WTC11 (cell line): ENCODE data around the gene CBR1. TPM values are rescaled to one million over a fixed set of nuclear protein-coding genes. Genes with fewer than 3 reads are reported as not detected.

Experiments used
- ATAC-seq: fragments of 200-7000 bp; cut with Tn5 transposase; 2 replicates; pipeline ENCODE4 v1.10.0; 2021; ENCODE audit warnings: mild to moderate bottlenecking, moderate library complexity
- CTCF ChIA-PET: fragments of 300-600 bp; sonication (Branson Sonifier 250); formaldehyde crosslinking; loops from one replicate; lab custom pipeline; 2021; ENCODE audit warnings: antibody characterized with exemption; lab: Charles Lee
- POLR2A ChIA-PET: fragments of 350-600 bp; sonication (Branson Sonifier 250); formaldehyde crosslinking; loops from one replicate; lab custom pipeline; 2021; ENCODE audit warnings: antibody characterized with exemption; lab: Charles Lee
- DNase-seq: peaks from one replicate; pipeline ENCODE4 v3.0.0; 2021; ENCODE audit warnings: low spot score
- H3K27ac Mint-ChIP-seq: 2 replicates; pipeline ENCODE4 v1.8.0; 2021; ENCODE audit warnings: mixed read lengths
- H3K27me3 Mint-ChIP-seq: 2 replicates; pipeline ENCODE4 v1.8.0; 2021; ENCODE audit warnings: low read depth, mild to moderate bottlenecking, moderate library complexity, mixed read lengths
- H3K36me3 Mint-ChIP-seq: 2 replicates; pipeline ENCODE4 v1.8.0; 2021; ENCODE audit warnings: mixed read lengths
- H3K4me1 Mint-ChIP-seq: 2 replicates; pipeline ENCODE4 v1.8.0; 2022; ENCODE audit warnings: mixed read lengths
- H3K4me3 Mint-ChIP-seq: 2 replicates; pipeline ENCODE4 v1.8.0; 2021; ENCODE audit warnings: mild to moderate bottlenecking, moderate library complexity, mixed read lengths
- H3K9me3 Mint-ChIP-seq: 2 replicates; pipeline ENCODE4 v1.8.0; 2021; ENCODE audit warnings: mixed read lengths
- EMX1 ChIP-seq: fragments of 250-450 bp; sonication (Bioruptor Pico); IDR thresholded peaks from 2 replicates; pipeline ENCODE4 v1.8.0; 2021; ENCODE audit warnings: mild to moderate bottlenecking
- ETV6 ChIP-seq: sonication (generic); formaldehyde crosslinking; IDR thresholded peaks from 2 replicates; pipeline ENCODE4 v1.8.1; 2022; ENCODE audit warnings: mild to moderate bottlenecking, missing genetic modification reagents
- FOXK1 ChIP-seq: sonication (generic); formaldehyde crosslinking; IDR thresholded peaks from 2 replicates; pipeline ENCODE4 v1.8.0; 2022; ENCODE audit warnings: mild to moderate bottlenecking, moderate library complexity, missing genetic modification reagents
- GRHL2 ChIP-seq: fragments of 250-450 bp; sonication (Bioruptor Pico); IDR thresholded peaks from 2 replicates; pipeline ENCODE4 v1.8.0; 2022; ENCODE audit warnings: mild to moderate bottlenecking, moderate library complexity; ENCODE audit not compliant: insufficient replicate concordance, severe bottlenecking
- NFE2L1 ChIP-seq: sonication (generic); formaldehyde crosslinking; IDR thresholded peaks from 2 replicates; pipeline ENCODE4 v1.8.1; 2023; ENCODE audit warnings: missing genetic modification reagents
- NR1H2 ChIP-seq: sonication (generic); formaldehyde crosslinking; IDR thresholded peaks from 2 replicates; pipeline ENCODE4 v1.9.0; 2021; ENCODE audit warnings: mild to moderate bottlenecking, moderate library complexity, missing genetic modification reagents
- NR2C2 ChIP-seq: sonication (generic); formaldehyde crosslinking; IDR thresholded peaks from 2 replicates; pipeline ENCODE4 v1.8.0; 2022; ENCODE audit warnings: mild to moderate bottlenecking, missing genetic modification reagents
- RORB ChIP-seq: fragments of 250-450 bp; sonication (Bioruptor Pico); IDR thresholded peaks from 2 replicates; pipeline ENCODE4 v1.9.0; 2021; ENCODE audit warnings: mild to moderate bottlenecking
- SMAD3 ChIP-seq: sonication (generic); formaldehyde crosslinking; IDR thresholded peaks from 2 replicates; pipeline ENCODE4 v1.8.0; 2022; ENCODE audit warnings: missing genetic modification reagents, mild to moderate bottlenecking, borderline replicate concordance
- SOX15 ChIP-seq: fragments of 250-450 bp; sonication (Bioruptor Pico); IDR thresholded peaks from 2 replicates; pipeline ENCODE4 v1.9.0; 2021; ENCODE audit warnings: mild to moderate bottlenecking
- SP1 ChIP-seq: sonication (generic); formaldehyde crosslinking; conservative IDR thresholded peaks from 2 replicates; pipeline ENCODE4 v1.8.1; 2022; ENCODE audit warnings: missing genetic modification reagents
- ZNF121 ChIP-seq: sonication (generic); formaldehyde crosslinking; IDR thresholded peaks from 2 replicates; pipeline ENCODE4 v1.8.0; 2023; ENCODE audit warnings: missing genetic modification reagents
- ZNF138 ChIP-seq: sonication (generic); formaldehyde crosslinking; conservative IDR thresholded peaks from 2 replicates; pipeline ENCODE4 v1.8.1; 2022; ENCODE audit warnings: mild to moderate bottlenecking, moderate library complexity, missing genetic modification reagents
- ZNF219 ChIP-seq: sonication (generic); formaldehyde crosslinking; IDR thresholded peaks from 2 replicates; pipeline ENCODE4 v1.8.0; 2023; ENCODE audit warnings: missing genetic modification reagents, mild to moderate bottlenecking, borderline replicate concordance
- ZNF232 ChIP-seq: sonication (generic); formaldehyde crosslinking; IDR thresholded peaks from 2 replicates; pipeline ENCODE4 v1.8.0; 2022; ENCODE audit warnings: mild to moderate bottlenecking, missing genetic modification reagents
- ZNF263 ChIP-seq: sonication (generic); formaldehyde crosslinking; IDR thresholded peaks from 2 replicates; pipeline ENCODE4 v1.8.1; 2022; ENCODE audit warnings: low read depth, mild to moderate bottlenecking, moderate library complexity, missing genetic modification reagents
- ZNF423 ChIP-seq: fragments of 250-450 bp; sonication (Bioruptor Pico); IDR thresholded peaks from 2 replicates; pipeline ENCODE4 v2.1.2; 2022; ENCODE audit warnings: mild to moderate bottlenecking, moderate library complexity
- ZNF671 ChIP-seq: fragments of 250-450 bp; sonication (Bioruptor Pico); IDR thresholded peaks from 2 replicates; pipeline ENCODE4 v1.8.0; 2021; ENCODE audit warnings: mild to moderate bottlenecking
- total RNA-seq: library from RNA; stranded (reverse); gene quantifications from 3 replicates; pipeline ENCODE4 v1.2.3, GENCODE V29; 2021
- TF ChIP-seq, protein P1 (sequence below): fragments of 250-450 bp; sonication (Bioruptor Pico); IDR thresholded peaks from 2 replicates; pipeline ENCODE4 v2.1.2; 2022; ENCODE audit warnings: mild to moderate bottlenecking, moderate library complexity
- TF ChIP-seq, protein P2 (sequence below): fragments of 250-450 bp; sonication (Bioruptor Pico); IDR thresholded peaks from 2 replicates; pipeline ENCODE4 v1.9.0; 2021; ENCODE audit warnings: mild to moderate bottlenecking
- TF ChIP-seq, protein P3 (sequence below): sonication (generic); formaldehyde crosslinking; IDR thresholded peaks from 2 replicates; pipeline ENCODE4 v1.8.1; 2022; ENCODE audit warnings: missing genetic modification reagents, borderline replicate concordance
- TF ChIP-seq, protein P4 (sequence below): fragments of 250-450 bp; sonication (Bioruptor Pico); IDR thresholded peaks from 2 replicates; pipeline ENCODE4 v1.9.0; 2021; ENCODE audit warnings: mild to moderate bottlenecking
- TF ChIP-seq, protein P5 (sequence below): fragments of 250-450 bp; sonication (Bioruptor Pico); conservative IDR thresholded peaks from 2 replicates; pipeline ENCODE4 v1.9.0; 2021; ENCODE audit warnings: mild to moderate bottlenecking
- TF ChIP-seq, protein P6 (sequence below): sonication (generic); formaldehyde crosslinking; IDR thresholded peaks from 2 replicates; pipeline ENCODE4 v1.8.1; 2023; ENCODE audit warnings: mild to moderate bottlenecking, missing genetic modification reagents, moderate library complexity
- TF ChIP-seq, protein P7 (sequence below): sonication (generic); formaldehyde crosslinking; IDR thresholded peaks from 2 replicates; pipeline ENCODE4 v1.8.0; 2023; ENCODE audit warnings: missing genetic modification reagents

CBR1 gene
- total RNA-seq, 1 experiment from 2014 or later: 167 TPM

DNA sequence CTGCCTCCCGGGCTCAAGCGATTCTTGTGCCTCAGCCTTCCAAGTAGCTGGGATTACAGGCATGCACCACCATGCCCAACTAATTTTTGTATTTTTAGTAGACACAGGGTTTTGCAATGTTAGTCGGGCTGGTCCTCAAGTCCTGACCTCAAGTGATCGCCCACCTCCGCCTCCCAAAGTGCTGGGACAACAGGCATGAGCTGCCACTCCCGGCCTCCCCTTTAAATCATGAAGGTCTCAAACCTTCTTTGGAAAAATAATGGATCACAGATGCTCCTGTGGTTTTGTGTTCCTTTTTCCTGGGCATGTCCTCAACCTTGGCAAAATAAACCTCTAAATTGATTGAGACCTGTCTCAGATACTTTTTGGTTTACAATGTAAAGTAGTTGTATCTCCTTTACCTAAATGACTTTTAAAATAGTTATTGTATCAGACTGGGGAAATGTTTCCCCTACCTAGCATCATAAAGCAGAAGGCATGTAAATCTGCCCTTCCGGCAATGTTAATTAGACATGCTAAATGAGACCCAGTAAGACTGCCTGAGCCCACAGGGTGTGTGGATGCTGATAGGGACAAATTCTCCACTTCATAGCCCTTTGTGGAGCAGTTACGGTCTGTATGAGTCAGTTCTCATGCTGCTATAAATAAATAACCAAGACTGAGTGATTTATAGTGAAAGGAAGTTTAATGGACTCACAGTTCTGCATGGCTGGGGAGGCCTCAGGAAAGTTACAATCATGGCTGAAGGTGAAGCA lies 27.8 kb downstream of the CBR1 start:
- ATAC-seq (peak; percentile 42), DNase-seq (no peak)
- peaks cover 8% of the 10 kb centered on the region for H3K27me3 Mint-ChIP-seq
- peaks cover 73% of the 10 kb centered on the region for H3K4me1 Mint-ChIP-seq
- CTCF ChIA-PET: interaction anchor here (0.5 to 4.4 kb wide), 4 partner anchors 8 to 69 kb away, joined by 3 to 22 read pairs (median 5); no protein-coding TSS in a partner anchor
- POLR2A ChIA-PET: interaction anchor here (1.3 to 2.2 kb wide), 2 partner anchors 28 to 38 kb away, joined by 5 to 11 read pairs; partner anchors contain the start of genes CBR1 and SETD4
- H3K4me3 Mint-ChIP-seq: peak overlapping the region; percentile 26
- peaks cover 35% of the 10 kb centered on the region for H3K36me3 Mint-ChIP-seq
- no peak for TF ChIP-seq GRHL2 (CRISPR knock-in tag)
- TF ChIP-seq SP1 (CRISPR knock-in tag): no peak
- TF ChIP-seq ZNF263 (CRISPR knock-in tag): no peak
- TF ChIP-seq RORB (CRISPR knock-in tag): no peak
- TF ChIP-seq, protein P1, sequence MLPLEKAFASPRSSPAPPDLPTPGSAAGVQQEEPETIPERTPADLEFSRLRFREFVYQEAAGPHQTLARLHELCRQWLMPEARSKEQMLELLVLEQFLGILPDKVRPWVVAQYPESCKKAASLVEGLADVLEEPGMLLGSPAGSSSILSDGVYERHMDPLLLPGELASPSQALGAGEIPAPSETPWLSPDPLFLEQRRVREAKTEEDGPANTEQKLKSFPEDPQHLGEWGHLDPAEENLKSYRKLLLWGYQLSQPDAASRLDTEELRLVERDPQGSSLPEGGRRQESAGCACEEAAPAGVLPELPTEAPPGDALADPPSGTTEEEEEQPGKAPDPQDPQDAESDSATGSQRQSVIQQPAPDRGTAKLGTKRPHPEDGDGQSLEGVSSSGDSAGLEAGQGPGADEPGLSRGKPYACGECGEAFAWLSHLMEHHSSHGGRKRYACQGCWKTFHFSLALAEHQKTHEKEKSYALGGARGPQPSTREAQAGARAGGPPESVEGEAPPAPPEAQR (CRISPR knock-in tag): no peak
- no peak for TF ChIP-seq ZNF423 (CRISPR knock-in tag)
- TF ChIP-seq ZNF219 (CRISPR knock-in tag): no peak
- TF ChIP-seq SMAD3 (CRISPR knock-in tag): no peak
- no peak for TF ChIP-seq ZNF671
- no peak for TF ChIP-seq NR2C2 (CRISPR knock-in tag)
- TF ChIP-seq NR1H2 (CRISPR knock-in tag): no peak
- no peak for TF ChIP-seq ETV6
- no peak for TF ChIP-seq ZNF121 (CRISPR knock-in tag)
- TF ChIP-seq, protein P2, sequence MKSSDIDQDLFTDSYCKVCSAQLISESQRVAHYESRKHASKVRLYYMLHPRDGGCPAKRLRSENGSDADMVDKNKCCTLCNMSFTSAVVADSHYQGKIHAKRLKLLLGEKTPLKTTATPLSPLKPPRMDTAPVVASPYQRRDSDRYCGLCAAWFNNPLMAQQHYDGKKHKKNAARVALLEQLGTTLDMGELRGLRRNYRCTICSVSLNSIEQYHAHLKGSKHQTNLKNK (CRISPR knock-in tag): no peak
- TF ChIP-seq NFE2L1 (CRISPR knock-in tag): no peak
- TF ChIP-seq ZNF232 (CRISPR knock-in tag): no peak
- TF ChIP-seq, protein P3, sequence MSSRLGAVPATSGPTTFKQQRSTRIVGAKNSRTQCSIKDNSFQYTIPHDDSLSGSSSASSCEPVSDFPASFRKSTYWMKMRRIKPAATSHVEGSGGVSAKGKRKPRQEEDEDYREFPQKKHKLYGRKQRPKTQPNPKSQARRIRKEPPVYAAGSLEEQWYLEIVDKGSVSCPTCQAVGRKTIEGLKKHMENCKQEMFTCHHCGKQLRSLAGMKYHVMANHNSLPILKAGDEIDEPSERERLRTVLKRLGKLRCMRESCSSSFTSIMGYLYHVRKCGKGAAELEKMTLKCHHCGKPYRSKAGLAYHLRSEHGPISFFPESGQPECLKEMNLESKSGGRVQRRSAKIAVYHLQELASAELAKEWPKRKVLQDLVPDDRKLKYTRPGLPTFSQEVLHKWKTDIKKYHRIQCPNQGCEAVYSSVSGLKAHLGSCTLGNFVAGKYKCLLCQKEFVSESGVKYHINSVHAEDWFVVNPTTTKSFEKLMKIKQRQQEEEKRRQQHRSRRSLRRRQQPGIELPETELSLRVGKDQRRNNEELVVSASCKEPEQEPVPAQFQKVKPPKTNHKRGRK (CRISPR knock-in tag): no peak
- no peak for TF ChIP-seq FOXK1 (CRISPR knock-in tag)
- TF ChIP-seq, protein P4, sequence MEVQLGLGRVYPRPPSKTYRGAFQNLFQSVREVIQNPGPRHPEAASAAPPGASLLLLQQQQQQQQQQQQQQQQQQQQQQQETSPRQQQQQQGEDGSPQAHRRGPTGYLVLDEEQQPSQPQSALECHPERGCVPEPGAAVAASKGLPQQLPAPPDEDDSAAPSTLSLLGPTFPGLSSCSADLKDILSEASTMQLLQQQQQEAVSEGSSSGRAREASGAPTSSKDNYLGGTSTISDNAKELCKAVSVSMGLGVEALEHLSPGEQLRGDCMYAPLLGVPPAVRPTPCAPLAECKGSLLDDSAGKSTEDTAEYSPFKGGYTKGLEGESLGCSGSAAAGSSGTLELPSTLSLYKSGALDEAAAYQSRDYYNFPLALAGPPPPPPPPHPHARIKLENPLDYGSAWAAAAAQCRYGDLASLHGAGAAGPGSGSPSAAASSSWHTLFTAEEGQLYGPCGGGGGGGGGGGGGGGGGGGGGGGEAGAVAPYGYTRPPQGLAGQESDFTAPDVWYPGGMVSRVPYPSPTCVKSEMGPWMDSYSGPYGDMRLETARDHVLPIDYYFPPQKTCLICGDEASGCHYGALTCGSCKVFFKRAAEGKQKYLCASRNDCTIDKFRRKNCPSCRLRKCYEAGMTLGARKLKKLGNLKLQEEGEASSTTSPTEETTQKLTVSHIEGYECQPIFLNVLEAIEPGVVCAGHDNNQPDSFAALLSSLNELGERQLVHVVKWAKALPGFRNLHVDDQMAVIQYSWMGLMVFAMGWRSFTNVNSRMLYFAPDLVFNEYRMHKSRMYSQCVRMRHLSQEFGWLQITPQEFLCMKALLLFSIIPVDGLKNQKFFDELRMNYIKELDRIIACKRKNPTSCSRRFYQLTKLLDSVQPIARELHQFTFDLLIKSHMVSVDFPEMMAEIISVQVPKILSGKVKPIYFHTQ (CRISPR knock-in tag): no peak
- no peak for TF ChIP-seq EMX1 (CRISPR knock-in tag)
- peaks cover 31% of the 10 kb centered on the region for H3K9me3 Mint-ChIP-seq
- peak overlapping the region; percentile 95 for H3K27ac Mint-ChIP-seq

DNA sequence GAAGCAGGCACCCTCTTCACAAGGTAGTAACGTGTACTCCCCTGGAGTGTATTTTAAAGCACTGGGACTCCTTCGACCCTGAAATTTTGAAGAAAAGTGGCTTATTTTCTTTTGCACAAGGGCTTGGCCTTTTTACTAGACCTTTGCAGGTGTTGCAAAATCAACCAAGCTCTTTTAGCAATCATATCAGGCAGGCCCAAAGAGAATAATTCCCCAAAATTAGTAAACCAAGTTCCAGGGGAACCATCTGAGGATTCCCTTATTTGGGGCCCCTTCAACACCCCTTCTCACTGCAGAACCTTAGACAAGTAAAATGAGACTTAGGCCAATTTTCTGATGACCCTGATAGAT lies 28.3 kb downstream of the CBR1 start:
- peaks cover 34% of the 10 kb centered on the region for H3K36me3 Mint-ChIP-seq
- ChIA-PET POLR2A (interaction anchor here (0.6 kb wide), 1 partner anchor 16 kb away, joined by 7 read pairs; no protein-coding TSS in a partner anchor), CTCF (interaction anchor here (4.4 kb wide), 1 partner anchor 11 kb away, joined by 22 read pairs; no protein-coding TSS in a partner anchor)
- DNase-seq (no peak), ATAC-seq (no peak)
- peak overlapping the region; percentile 26 for H3K4me3 Mint-ChIP-seq
- peak overlapping the region; percentile 95 for H3K27ac Mint-ChIP-seq
- H3K4me1 Mint-ChIP-seq: peaks cover 73% of the 10 kb centered on the region
- H3K27me3 Mint-ChIP-seq: peaks cover 8% of the 10 kb centered on the region
- H3K9me3 Mint-ChIP-seq: peaks cover 29% of the 10 kb centered on the region
- TF ChIP-seq RORB (CRISPR knock-in tag) (no peak), ZNF121 (CRISPR knock-in tag) (no peak), ZNF263 (CRISPR knock-in tag) (no peak), SOX15 (CRISPR knock-in tag) (no peak), NR2C2 (CRISPR knock-in tag) (no peak), ZNF138 (CRISPR knock-in tag) (no peak)
- TF ChIP-seq, protein P5, sequence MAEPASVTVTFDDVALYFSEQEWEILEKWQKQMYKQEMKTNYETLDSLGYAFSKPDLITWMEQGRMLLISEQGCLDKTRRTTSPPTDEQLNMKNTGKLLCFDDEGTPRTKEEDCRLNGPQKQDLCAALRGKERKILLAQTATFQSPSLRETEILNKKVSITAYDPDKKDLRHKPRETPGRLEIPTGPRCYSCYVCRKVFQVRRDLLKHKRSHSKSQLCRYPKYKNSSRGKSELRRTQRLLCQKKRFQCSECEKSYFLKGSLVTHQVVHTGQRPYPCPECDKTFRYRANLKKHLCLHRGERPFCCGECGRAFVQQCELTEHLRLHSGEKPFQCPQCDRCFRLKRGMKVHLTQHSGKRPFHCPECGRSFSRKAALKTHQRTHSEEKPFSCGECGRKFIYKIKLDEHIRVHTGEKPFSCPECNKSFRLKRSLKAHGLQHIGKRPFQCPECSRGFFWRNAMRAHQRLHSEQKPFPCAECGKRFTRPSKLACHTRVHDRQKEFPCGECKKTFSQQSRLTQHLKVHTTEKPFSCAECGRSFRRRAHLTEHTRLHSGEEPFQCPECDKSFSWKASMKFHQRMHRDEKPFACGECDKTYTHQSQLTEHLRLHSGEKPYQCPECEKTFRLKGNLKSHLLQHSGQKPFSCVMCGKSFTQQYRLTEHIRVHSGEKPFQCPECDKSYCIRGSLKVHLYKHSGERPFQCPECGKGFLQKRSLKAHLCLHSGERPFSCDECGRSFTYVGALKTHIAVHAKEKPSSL: no peak
- TF ChIP-seq, protein P6, sequence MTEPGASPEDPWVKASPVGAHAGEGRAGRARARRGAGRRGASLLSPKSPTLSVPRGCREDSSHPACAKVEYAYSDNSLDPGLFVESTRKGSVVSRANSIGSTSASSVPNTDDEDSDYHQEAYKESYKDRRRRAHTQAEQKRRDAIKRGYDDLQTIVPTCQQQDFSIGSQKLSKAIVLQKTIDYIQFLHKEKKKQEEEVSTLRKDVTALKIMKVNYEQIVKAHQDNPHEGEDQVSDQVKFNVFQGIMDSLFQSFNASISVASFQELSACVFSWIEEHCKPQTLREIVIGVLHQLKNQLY (CRISPR knock-in tag): no peak
- TF ChIP-seq, protein P7, sequence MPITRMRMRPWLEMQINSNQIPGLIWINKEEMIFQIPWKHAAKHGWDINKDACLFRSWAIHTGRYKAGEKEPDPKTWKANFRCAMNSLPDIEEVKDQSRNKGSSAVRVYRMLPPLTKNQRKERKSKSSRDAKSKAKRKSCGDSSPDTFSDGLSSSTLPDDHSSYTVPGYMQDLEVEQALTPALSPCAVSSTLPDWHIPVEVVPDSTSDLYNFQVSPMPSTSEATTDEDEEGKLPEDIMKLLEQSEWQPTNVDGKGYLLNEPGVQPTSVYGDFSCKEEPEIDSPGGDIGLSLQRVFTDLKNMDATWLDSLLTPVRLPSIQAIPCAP (CRISPR knock-in tag): no peak
